ENCODE results near the gene KCTD3.
A peak's percentile ranks its signal among the peaks of the same experiment; 100 is the strongest.

The KCTD3 gene

GRCh38 chr1:215606564-215607168, 39.6 kb downstream of the KCTD3 start:
- DNase-seq: no peak

DNA sequence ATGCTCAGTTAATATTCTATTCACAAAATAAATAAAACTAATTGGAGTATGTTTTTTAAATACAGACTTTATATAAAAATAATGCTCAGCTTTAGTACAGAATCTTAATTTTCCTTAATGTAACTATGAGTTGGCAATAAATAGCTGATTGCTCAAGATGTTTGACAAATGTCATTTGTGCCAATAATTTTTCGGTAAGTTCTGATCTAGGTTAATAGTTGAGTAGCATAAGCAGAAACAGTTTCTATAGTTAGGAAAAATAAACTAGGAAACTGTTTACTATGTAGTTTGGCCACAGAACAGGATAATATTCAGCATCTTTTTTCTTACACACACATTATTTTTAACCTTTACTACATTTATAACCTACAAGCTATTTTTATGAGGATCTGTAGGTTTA, 40.3 kb downstream of the KCTD3 start:
- no peak for DNase-seq

- DNase-seq: no peak
These were observed 41.5 kb downstream of the KCTD3 start for GRCh38 chr1:215608646-215609045.

- no peak for DNase-seq
These were observed 45.3 kb downstream of the KCTD3 start for GRCh38 chr1:215612391-215612790.

GRCh38 chr1:215617979-215618378, 50.9 kb downstream of the KCTD3 start:
- DNase-seq: no peak

- DNase-seq: no peak
These were observed 56.1 kb downstream of the KCTD3 start for GRCh38 chr1:215623162-215623561.

- DNase-seq: no peak
These were observed 58.8 kb downstream of the KCTD3 start for GRCh38 chr1:215625949-215626348.

- no peak for DNase-seq
These were observed 63.9 kb downstream of the KCTD3 start for GRCh38 chr1:215631040-215631439.

- no peak for DNase-seq
These were observed 64.4 kb downstream of the KCTD3 start for GRCh38 chr1:215631489-215631888.

DNA sequence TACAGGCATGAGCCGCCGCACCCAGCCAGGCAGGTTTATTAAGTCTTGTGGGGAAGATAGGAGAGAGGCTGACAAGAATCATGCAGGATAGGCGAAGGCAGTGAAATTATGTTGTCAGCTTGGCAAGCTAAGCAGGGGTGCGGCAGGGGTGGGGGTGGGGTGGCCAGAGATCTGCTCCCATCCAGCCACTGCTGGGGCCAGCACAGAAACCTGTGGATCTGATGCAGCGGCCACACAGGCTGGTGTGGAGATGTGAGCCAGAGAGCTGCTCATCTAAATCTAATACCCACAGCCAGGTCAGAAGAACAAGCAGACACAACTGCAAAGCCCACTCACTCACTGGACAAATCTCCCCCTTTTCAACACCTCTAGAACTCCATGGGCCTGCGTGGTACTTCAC, 68.7 kb downstream of the KCTD3 start:
- no peak for DNase-seq

- DNase-seq: no peak
These were observed 69.3 kb downstream of the KCTD3 start for GRCh38 chr1:215636258-215636965.

DNA sequence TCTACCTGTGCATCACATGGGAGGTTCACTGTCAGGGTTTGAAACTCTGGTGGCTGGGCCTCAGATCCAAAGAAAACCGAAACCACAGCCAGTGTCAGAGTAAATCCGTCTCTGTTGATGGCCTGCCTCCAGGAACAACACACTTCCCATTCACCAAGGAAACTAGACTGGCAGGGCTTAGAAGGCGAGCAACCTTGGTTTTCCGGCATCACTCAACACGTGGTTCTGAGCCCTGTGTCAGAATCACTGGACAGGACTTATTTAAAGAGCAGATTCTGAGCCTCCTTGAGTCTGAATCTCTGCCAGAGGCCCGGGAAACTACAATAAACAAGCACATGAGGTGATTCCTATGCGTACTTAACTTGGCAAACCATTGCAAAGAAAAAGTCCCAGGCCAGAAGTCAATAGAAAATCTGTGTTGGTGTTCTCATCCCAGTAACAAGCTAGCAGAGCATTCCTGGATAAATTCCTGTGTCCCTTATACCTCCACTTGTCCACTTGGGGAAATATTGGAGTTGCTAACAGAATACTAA, 70.0 kb downstream of the KCTD3 start:
- no peak for DNase-seq

DNA sequence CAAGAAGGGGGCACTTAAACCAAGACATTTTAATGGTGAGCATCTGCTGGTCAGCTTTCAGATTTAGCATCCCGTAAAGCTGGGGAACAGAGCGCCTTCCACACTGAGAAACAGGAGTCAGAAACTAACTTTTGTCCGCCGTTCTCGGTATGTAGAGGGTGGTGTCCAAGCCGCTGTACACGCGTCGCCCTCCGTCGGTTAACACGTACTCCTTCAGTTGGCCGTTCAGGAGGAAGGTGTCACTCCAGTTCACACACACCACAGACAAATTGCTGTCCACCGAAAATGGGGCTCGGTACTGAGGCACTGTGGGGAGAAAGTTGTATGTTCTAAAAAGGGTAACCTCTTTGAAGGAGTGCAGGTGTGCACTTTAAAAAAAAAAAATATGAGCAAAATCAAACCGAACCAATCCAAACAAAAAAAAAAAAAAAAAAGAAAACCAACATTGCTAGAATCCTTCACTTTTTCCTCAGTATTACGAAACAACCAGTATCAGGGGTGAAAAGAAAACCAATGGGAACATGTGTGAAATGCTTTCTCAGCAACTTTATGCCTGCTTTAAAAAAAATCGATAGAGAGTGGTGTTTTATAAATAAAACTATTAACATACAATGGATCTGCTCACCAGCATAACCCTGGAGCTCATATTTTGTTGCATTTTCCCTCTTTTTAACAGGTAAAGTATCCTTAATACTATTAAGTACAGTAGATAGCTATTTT, 73.5 kb downstream of the KCTD3 start:
- DNase-seq: no peak

DNA sequence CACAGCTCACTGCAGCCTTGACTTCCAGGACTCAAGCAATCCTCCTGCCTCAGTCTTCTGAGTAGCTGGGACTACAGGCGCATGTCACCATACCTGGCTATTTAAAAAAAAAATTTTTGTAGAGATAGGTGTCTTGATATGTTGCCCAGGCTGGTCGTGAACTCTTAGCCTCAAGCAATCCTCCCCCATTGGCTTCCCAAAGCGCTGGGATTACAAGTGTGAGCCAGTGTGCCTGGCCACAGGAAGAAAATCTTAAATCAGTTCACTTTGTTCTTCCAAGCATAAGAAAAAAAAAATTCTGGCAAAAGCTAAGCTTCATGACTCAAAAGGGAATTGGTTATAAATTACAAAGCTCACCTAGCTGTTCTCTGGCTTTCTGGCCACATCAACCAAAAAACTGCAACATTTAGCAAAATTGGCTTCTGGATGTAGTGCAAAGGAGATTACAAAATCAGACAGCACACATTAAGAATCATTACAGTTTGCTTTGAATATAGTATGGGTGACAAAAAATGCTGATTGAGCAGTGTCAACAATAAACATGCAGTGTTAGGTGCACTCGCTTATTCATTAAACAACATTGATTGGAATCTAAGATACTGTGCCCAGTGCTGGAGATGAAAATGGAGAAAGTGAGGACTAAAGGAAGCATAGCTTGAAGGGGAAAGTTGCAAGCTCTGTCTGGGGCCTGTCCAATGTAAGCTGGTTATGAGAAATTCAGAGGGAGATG, 76.7 kb downstream of the KCTD3 start:
- DNase-seq: no peak

GRCh38 chr1:215645182-215645581, 78.1 kb downstream of the KCTD3 start:
- no peak for DNase-seq

DNA sequence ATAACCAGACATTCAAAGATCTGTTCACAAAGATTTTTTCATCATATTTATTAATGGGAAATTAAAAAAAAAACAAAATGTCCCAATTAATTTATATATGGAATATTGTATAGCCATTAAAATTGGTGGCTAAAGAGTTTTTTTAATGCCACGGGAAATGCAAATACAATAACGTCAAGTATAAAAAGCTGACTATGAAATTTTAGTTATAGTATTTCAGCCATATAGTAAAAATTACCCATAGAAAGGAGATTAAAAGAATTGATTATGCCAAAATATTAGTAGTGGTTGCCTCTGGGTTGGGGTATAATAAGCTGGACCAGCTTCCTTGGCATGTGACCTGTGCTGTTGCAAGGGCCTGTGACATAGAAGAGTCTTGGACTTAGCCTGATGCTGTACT, 78.8 kb downstream of the KCTD3 start:
- DNase-seq: no peak

DNA sequence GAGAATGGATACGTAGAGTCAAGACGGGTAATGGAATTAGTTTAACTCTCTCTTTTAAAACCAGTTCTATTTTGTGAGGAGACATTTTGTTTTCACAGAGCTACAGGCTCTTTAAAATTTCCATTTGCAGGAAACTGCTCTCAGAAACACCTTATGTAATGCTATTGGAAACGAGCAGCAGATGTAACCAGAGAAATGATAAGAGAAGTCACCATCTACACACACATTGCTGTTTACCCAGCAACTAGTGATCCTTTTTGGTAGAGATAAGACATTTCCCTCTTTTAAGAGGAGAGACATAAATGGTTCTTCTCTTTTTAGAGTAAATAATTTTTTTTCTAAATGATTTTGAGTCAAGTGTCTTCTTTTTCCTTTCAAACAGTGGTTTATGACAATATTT, 80.6 kb downstream of the KCTD3 start:
- DNase-seq: no peak

GRCh38 chr1:215648957-215649356, 81.9 kb downstream of the KCTD3 start:
- no peak for DNase-seq

DNA sequence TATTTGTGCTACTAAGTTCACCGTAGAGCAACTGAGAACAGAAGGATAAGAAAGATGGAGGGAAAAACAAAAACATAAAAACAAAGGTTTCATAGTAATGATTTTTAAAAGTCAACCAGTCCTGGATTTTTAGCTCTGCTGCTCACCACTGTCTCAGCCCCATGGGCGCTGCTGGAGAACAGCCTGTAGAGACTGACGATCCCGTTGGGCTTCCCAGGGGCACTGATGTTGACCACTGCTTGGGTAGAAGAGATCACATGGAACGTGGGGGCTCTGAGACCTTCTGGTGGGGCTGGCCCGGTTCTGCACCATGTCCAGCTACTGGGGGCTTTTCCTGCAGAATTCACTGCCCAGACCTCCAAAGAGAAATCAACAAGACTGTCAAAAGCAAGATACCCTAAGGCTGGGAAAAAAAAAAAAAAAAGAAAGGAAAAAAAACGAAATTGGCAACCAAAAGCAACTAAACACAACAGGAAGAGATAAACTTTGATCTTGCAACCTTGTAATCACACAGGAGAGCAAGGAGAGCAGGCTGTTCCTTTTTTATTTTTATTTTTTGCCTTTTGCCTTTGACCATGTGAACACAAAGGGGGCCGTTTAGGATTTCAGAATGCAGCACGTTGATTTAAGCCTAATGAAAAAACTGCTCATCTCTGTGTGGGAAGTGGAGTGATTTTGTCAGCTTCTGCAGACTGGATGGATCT, 83.5 kb downstream of the KCTD3 start:
- no peak for DNase-seq

GRCh38 chr1:215651867-215652266, 84.8 kb downstream of the KCTD3 start:
- peak; percentile 85 for DNase-seq

DNA sequence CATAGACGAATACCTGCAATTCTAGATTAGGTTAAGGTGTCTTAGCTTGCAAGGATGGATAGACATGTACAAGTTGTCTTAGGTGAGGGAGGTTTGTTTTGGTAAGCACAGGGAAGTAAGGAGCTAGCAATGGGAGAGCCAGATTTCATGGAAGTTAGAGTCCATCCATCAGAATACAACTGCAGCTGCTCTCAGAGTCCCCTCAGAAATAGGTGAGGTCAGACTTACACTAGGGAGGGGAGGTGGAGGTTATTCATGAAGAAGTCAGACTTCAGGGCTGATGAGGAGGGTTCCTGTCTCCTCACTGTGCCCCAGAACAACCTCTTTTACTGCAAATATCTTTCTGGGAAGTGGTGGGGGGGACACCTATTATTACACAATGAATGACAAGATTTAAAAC, 85.3 kb downstream of the KCTD3 start:
- DNase-seq: no peak

DNA sequence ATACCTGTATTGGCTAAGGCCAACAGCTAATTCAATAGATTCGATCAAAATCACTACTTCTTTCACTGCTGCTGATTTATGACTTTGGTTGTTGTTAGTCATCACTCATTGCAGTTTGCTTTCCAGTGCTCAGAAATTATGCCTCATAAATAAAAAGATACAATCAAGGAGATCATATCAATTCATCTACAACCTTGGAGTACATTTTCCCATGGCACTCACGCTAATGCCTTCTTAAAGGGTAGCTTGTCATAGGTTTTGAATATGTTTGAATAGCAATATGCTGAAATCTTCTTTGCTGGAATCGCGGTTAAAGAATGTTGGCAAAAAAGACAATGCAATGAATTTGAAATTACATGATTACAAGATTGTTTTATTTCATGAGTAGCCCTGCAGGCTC, 89.9 kb downstream of the KCTD3 start:
- no peak for DNase-seq

DNA sequence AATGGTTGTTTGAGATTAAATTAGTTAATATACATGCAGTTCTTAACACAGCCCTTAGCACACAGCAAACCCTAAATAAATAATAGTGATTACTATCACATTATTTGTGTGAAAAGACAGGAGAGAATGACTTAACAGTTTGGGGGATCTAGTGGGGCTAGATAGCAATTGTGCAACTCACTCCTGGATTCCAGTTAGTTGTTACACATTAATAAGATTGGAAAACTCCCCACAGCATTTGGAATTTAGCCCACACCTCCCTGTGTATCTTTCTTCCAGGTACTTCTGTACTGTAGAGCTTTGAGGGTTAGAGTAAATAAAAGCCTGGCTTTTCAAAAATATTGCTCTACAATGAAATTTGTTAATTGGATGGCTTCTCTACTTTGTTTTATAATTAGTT, 93.2 kb downstream of the KCTD3 start:
- DNase-seq: no peak

Measured in NCI-H526 treated with DMSO at 0.1 percent for 48 hours (cell line).